Right lobe of liver (tissue), 4 donors: Measurements from ENCODE around the gene KRTAP12-1.

Experiments
- CTCF ChIP-seq, 4 donors: fragments of 200-600 bp in 3 of 4; fragments of 450-650 bp in 1 of 4; IDR thresholded peaks; one replicate each; pipeline versions ENCODE4 v1.5.1 to v1.8.0; 2016 to 2022; ENCODE audit warnings: antibody characterized with exemption in 4 of 4, mild to moderate bottlenecking in 2 of 4
- POLR2A ChIP-seq: fragments of 450-650 bp; IDR thresholded peaks from one replicate; pipeline ENCODE4 v1.6.1; 2017; ENCODE audit warnings: antibody characterized with exemption, mild to moderate bottlenecking
- donor health status: DM: no; HTN: no; CAD: no.
- donor health status: DM: no; HTN: no; CAD: no.
- donor health status: DM: no; HTN: yes; CAD: no.

- TF ChIP-seq CTCF (IDR thresholded peaks at IDR 0.05) (no peak), POLR2A (no peak)
These were observed 32.4 kb downstream of the KRTAP12-1 start for GRCh38 chr21:44649521-44650100.
